ENCODE results near the gene MC5R. TPM values are rescaled to one million over a fixed set of nuclear protein-coding genes. Genes with fewer than 3 reads are reported as not detected.

MC5R gene
- total and polyA plus RNA-seq, 4 donors = not detected

GRCh38 chr18:13808294-13809042 lies 15.5 kb upstream of the MC5R start:
- no peak for DNase-seq (ENCODE audit: low spot score)
- TF ChIP-seq NR2F2 (IDR thresholded peaks at IDR 0.05) (no peak), ATF3 (IDR thresholded peaks at IDR 0.05) (no peak), TAF1 (conservative IDR thresholded peaks at IDR 0.05) (no peak), RXRA (IDR thresholded peaks at IDR 0.05) (no peak), FOXA2 (IDR thresholded peaks at IDR 0.05) (no peak), HNF4G (IDR thresholded peaks at IDR 0.05) (no peak)
- Histone ChIP-seq H3K4me3 (ENCODE audit: low read depth in 1 of 3, low read length in 3 of 3) (no peak overlapping the region), H3K4me1 (ENCODE audit: control insufficient read depth in 4 of 4, insufficient read depth in 4 of 4, low read length in 3 of 4) (peaks cover 0 to 3% (median 1%) of the 10 kb centered on the region in 4 donors), H3K27ac (ENCODE audit: low read depth in 1 of 2, low read length in 2 of 2) (no peak overlapping the region), H3K9me3 (ENCODE audit: control insufficient read depth in 4 of 4, low read length in 3 of 4) (no peaks in the 10 kb centered on the region), H3K36me3 (ENCODE audit: control insufficient read depth in 4 of 4, insufficient read depth in 3 of 4, low read depth in 1 of 4, low read length in 3 of 4) (no peaks in the 10 kb centered on the region), H3K9ac (ENCODE audit: low read depth in 1 of 2, low read length in 2 of 2) (no peak overlapping the region), H3K27me3 (ENCODE audit: control insufficient read depth in 4 of 4, insufficient read depth in 4 of 4, low read length in 3 of 4) (no peaks in the 10 kb centered on the region)
- WGBS = 63% methylated on average over 8 of the region's 8 CpGs

- TF ChIP-seq MAX (IDR thresholded peaks at IDR 0.05) = no peak
- TF ChIP-seq FOXA2 (IDR thresholded peaks at IDR 0.05) = no peak
- TF ChIP-seq FOXA1 (IDR thresholded peaks at IDR 0.05) = no peak
- no peak for TF ChIP-seq TAF1 (conservative IDR thresholded peaks at IDR 0.05)
- no peak for TF ChIP-seq HNF4G (IDR thresholded peaks at IDR 0.05)
- TF ChIP-seq RXRA (IDR thresholded peaks at IDR 0.05) = no peak
- no peak for TF ChIP-seq HNF4A (conservative IDR thresholded peaks at IDR 0.05)
- no peak for TF ChIP-seq REST (IDR thresholded peaks at IDR 0.05)
- no peak for TF ChIP-seq EGR1 (IDR thresholded peaks at IDR 0.05; ENCODE audit: low read depth in 2 of 2)
- no peak for TF ChIP-seq SP1 (IDR thresholded peaks at IDR 0.05)
- no peak for TF ChIP-seq ATF3 (IDR thresholded peaks at IDR 0.05)
- no peak for TF ChIP-seq CTCF (IDR thresholded peaks at IDR 0.05; ENCODE audit: low read depth, low read length, missing input control)
- TF ChIP-seq YY1 (IDR thresholded peaks at IDR 0.05) = no peak
- TF ChIP-seq JUND (IDR thresholded peaks at IDR 0.05) = no peak
- TF ChIP-seq RAD21 (IDR thresholded peaks at IDR 0.05) = no peak
- no peak for TF ChIP-seq GABPA (IDR thresholded peaks at IDR 0.05 in 1 of 2, conservative IDR thresholded peaks at IDR 0.05 in 1 of 2)
- no peak for TF ChIP-seq NR2F2 (IDR thresholded peaks at IDR 0.05)
- no peak for TF ChIP-seq ZBTB33 (IDR thresholded peaks at IDR 0.05)
- Histone ChIP-seq H3K36me3 (ENCODE audit: control insufficient read depth in 4 of 4, insufficient read depth in 3 of 4, low read depth in 1 of 4, low read length in 3 of 4) (no peaks in the 10 kb centered on the region), H3K9me3 (ENCODE audit: control insufficient read depth in 4 of 4, low read length in 3 of 4) (no peaks in the 10 kb centered on the region), H3K27ac (ENCODE audit: low read depth in 1 of 2, low read length in 2 of 2) (no peak overlapping the region), H3K9ac (ENCODE audit: low read depth in 1 of 2, low read length in 2 of 2) (no peak overlapping the region), H3K27me3 (ENCODE audit: control insufficient read depth in 4 of 4, insufficient read depth in 4 of 4, low read length in 3 of 4) (no peaks in the 10 kb centered on the region), H3K4me3 (ENCODE audit: low read depth in 1 of 3, low read length in 3 of 3) (no peak overlapping the region), H3K4me1 (ENCODE audit: control insufficient read depth in 4 of 4, insufficient read depth in 4 of 4, low read length in 3 of 4) (peaks cover 0 to 3% (median 1%) of the 10 kb centered on the region in 4 donors)
- WGBS = 72% methylated on average over 2 of the region's 2 CpGs
- DNase-seq (ENCODE audit: low spot score) = no peak
Measured at GRCh38 chr18:13809043-13809430, 14.9 kb upstream of the MC5R start.
